Muscle layer of colon (tissue), 2 donors: ENCODE results near the gene TTC39B.

ENCODE experiments used
- H3K27ac ChIP-seq: one replicate; pipeline ENCODE4 v1.7.0; 2013; ENCODE audit warnings: low read depth, mild to moderate bottlenecking, low read length, moderate library complexity
- H3K27me3 ChIP-seq, 2 donors: one replicate each; pipeline ENCODE4 v1.7.0; 2013; ENCODE audit warnings: low read length in 2 of 2, mild to moderate bottlenecking in 2 of 2; ENCODE audit not compliant: insufficient read depth in 2 of 2, control insufficient read depth in 1 of 2
- H3K36me3 ChIP-seq: one replicate; pipeline ENCODE4 v1.7.0; 2013; ENCODE audit warnings: mild to moderate bottlenecking, low read length; ENCODE audit not compliant: insufficient read depth
- H3K4me1 ChIP-seq: one replicate; pipeline ENCODE4 v1.7.0; 2013; ENCODE audit warnings: mild to moderate bottlenecking, low read length; ENCODE audit not compliant: insufficient read depth
- H3K4me3 ChIP-seq, 2 donors: one replicate each; pipeline ENCODE4 v1.7.0; 2013; ENCODE audit warnings: low read length in 2 of 2, low read depth in 1 of 2, mild to moderate bottlenecking in 1 of 2, moderate library complexity in 1 of 2
- H3K9ac ChIP-seq: one replicate; pipeline ENCODE4 v1.7.0; 2013; ENCODE audit warnings: low read length
- H3K9me3 ChIP-seq: one replicate; pipeline ENCODE4 v1.7.0; 2013; ENCODE audit warnings: mild to moderate bottlenecking, low read length
- donor health status: abdominal sarcoma.
- donor health status: Adenocarcinoma of cecum.

Gene TTC39B

DNA sequence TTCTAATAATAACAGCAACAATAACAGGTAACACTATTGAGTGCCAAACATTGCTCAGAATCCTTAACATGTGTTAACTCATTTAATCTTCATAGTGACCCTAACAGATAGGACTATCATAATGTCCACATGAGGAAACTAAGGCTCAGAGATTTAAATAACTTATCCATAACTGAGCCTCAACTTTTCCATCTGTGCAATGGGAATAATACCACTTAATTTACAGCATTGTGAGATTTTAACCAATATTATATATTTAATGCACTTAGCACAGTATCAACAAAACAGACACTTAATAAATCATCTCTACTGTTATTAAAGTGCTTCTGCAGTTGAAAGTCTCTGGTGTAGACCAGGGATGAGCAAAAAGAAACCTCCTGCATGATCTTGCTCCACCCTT is 28.2 kb downstream of the TTC39B start:
- Histone ChIP-seq H3K27ac (no peak overlapping the region), H3K9ac (no peak overlapping the region), H3K9me3 (no peaks in the 10 kb centered on the region), H3K4me1 (no peaks in the 10 kb centered on the region), H3K27me3 (no peaks in the 10 kb centered on the region), H3K4me3 (no peak overlapping the region), H3K36me3 (no peaks in the 10 kb centered on the region)

DNA sequence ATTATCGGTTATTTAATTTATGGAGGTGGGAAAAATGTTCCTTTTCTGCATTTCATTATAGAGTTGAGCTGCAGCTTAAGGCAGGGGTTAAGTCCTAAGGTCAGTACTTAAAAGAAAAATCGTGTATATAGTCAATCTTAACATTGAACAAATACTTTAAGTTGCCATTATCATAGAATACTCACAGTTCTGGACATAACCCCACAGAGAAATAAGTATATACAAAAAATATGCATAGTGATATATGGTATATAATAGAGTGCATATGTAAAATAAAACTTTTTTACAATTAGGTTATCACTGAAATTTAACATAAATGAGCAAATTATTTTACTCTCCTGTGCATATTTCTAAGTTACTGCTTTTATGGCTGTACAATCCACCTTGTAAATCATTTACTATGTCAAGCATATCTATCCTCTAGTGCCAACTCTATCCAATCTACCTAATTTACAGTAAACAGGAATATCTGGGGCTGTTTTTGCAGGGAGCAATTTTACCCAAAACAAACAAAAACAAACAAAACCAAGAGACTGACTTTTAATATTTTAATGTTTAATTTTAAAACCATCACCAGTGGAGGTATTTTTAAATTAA is 28.8 kb downstream of the TTC39B start:
- Histone ChIP-seq H3K27me3 (no peaks in the 10 kb centered on the region), H3K27ac (no peak overlapping the region), H3K36me3 (no peaks in the 10 kb centered on the region), H3K9me3 (no peaks in the 10 kb centered on the region), H3K9ac (no peak overlapping the region), H3K4me3 (no peak overlapping the region), H3K4me1 (no peaks in the 10 kb centered on the region)

DNA sequence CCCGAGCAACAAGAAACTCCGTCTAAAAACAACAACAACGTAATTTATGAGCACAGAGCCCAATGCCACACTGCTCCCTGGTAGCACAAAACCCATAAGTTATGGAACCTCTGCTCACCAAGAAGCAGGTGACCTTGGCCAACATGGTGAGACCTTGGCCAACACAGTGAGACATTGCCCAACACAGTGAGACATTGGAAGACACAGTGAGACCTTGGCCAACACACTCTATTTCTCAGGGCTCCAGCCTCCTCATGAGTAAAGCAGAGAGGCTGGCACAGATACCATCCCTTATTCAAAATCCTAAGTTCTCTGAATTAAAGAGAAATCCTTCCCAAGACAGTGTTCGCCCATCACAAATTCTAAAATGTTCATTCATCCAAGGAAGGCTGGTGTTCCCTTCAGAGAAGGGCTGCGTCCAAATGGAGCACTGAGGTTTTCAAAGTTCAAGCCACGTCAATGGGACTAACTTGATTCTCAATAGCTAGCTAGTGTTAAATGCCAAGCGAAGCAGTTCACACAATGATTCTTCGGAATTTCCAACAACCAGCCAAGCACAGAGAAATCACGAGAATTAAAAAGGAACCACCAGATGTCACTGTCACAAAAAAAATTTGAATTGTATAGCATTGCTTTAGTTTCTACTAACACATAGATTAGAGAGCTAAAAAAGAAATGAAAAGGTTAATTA is 29.5 kb downstream of the TTC39B start:
- no peak overlapping the region for H3K27ac ChIP-seq
- H3K36me3 ChIP-seq: no peaks in the 10 kb centered on the region
- H3K4me1 ChIP-seq: no peaks in the 10 kb centered on the region
- no peak overlapping the region for H3K9ac ChIP-seq
- no peaks in the 10 kb centered on the region for H3K9me3 ChIP-seq
- H3K27me3 ChIP-seq: no peaks in the 10 kb centered on the region
- H3K4me3 ChIP-seq: no peak overlapping the region

GRCh38 chr9:15276328-15276938 is 30.6 kb downstream of the TTC39B start:
- Histone ChIP-seq H3K4me1 (no peaks in the 10 kb centered on the region), H3K36me3 (no peaks in the 10 kb centered on the region), H3K27ac (no peak overlapping the region), H3K9me3 (no peaks in the 10 kb centered on the region), H3K4me3 (no peak overlapping the region), H3K9ac (no peak overlapping the region), H3K27me3 (no peaks in the 10 kb centered on the region)

DNA sequence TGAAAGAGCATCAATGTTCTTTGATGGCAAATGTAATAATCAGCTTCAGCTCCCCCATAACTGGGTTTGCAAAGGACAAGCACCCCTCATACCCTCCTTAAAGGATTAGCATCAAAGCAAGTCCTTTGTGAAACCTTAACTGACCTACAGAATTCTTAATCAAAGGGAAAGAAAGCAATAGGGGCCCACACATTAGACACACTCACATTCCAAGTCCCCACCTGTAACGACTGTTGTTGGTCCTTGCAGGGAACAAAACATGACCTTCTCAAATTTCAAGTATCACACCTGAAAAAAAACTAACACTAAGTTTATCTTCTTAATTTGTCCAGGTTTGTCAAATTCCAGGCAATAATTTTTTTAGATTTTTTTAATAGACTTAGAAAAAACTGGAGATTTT is 32.6 kb downstream of the TTC39B start:
- H3K36me3 ChIP-seq: no peaks in the 10 kb centered on the region
- H3K9ac ChIP-seq: no peak overlapping the region
- no peak overlapping the region for H3K27ac ChIP-seq
- H3K9me3 ChIP-seq: no peaks in the 10 kb centered on the region
- no peak overlapping the region for H3K4me3 ChIP-seq
- H3K4me1 ChIP-seq: no peaks in the 10 kb centered on the region
- no peaks in the 10 kb centered on the region for H3K27me3 ChIP-seq

- no peak overlapping the region for H3K4me3 ChIP-seq
- H3K27me3 ChIP-seq: no peaks in the 10 kb centered on the region
- H3K4me1 ChIP-seq: no peaks in the 10 kb centered on the region
- H3K27ac ChIP-seq: no peak overlapping the region
- no peak overlapping the region for H3K9ac ChIP-seq
- no peaks in the 10 kb centered on the region for H3K9me3 ChIP-seq
- no peaks in the 10 kb centered on the region for H3K36me3 ChIP-seq
Observed at GRCh38 chr9:15272377-15272928, 34.6 kb downstream of the TTC39B start.

DNA sequence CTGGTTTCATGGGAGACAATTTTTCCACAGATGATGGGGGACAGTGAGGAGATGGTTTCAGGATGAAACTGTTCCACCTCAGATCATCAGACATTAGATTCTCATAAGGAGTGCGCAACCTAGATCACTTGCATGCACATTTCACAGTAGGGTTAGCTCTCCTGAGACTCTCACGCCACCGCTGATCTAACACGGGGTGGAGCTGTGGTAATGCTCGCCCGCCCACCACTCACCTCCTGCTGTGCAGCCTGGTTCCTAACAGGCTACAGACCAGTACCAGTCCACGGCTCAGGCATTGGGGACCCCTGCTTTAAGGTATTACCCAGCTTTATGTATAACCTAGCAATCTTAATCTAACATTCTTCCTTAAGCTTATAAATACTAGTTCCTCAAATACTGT is 35.6 kb downstream of the TTC39B start:
- no peaks in the 10 kb centered on the region for H3K4me1 ChIP-seq
- no peaks in the 10 kb centered on the region for H3K27me3 ChIP-seq
- no peaks in the 10 kb centered on the region for H3K36me3 ChIP-seq
- H3K27ac ChIP-seq: no peak overlapping the region
- H3K9me3 ChIP-seq: no peaks in the 10 kb centered on the region
- H3K9ac ChIP-seq: no peak overlapping the region
- H3K4me3 ChIP-seq: no peak overlapping the region

DNA sequence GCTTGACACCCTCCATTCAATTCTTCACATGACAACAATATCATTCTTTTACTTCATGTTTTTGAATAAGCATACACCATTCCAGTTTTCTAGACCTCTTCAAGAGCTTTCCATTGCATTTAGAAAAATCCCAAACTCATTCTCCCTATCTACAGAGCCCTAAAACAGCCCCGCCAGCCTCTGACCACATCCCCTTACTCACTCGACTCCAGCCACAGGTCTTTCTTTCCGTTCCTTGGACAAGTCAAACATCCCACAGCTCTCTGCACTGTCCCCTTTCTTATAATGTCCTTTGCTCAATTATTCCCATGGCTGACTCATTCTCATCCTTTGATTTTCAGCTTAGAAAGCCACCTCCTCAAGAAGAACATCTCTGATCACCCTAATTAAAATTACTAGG is 38.2 kb downstream of the TTC39B start:
- Histone ChIP-seq H3K4me1 (no peaks in the 10 kb centered on the region), H3K27ac (no peak overlapping the region), H3K36me3 (no peaks in the 10 kb centered on the region), H3K9ac (no peak overlapping the region), H3K27me3 (no peaks in the 10 kb centered on the region), H3K4me3 (no peak overlapping the region), H3K9me3 (no peaks in the 10 kb centered on the region)

GRCh38 chr9:15268317-15268716 is 38.7 kb downstream of the TTC39B start:
- H3K4me3 ChIP-seq: no peak overlapping the region
- H3K27me3 ChIP-seq: no peaks in the 10 kb centered on the region
- no peak overlapping the region for H3K9ac ChIP-seq
- H3K27ac ChIP-seq: no peak overlapping the region
- no peaks in the 10 kb centered on the region for H3K9me3 ChIP-seq
- H3K36me3 ChIP-seq: no peaks in the 10 kb centered on the region
- H3K4me1 ChIP-seq: no peaks in the 10 kb centered on the region

DNA sequence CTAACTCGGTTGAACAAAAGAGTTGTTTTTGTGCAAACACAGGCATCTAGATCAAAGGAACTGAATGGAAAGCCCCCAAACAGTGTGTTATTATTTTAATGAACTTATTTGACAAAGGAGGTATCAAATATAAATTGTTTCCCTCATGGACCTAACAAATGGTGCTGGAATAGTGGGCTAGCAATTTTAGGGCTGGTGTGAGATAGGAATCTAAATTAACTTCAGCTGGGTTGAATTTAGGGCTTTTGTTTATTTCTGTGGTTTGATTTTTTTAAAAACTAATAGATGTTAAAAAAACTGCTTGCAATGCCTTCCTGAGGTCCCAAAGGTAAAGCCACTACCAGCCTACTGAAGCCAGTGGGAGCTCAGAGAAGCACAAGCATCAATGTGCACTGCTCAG is 42.1 kb downstream of the TTC39B start:
- no peak overlapping the region for H3K9ac ChIP-seq
- no peak overlapping the region for H3K4me3 ChIP-seq
- no peaks in the 10 kb centered on the region for H3K27me3 ChIP-seq
- no peaks in the 10 kb centered on the region for H3K36me3 ChIP-seq
- H3K4me1 ChIP-seq: no peaks in the 10 kb centered on the region
- no peaks in the 10 kb centered on the region for H3K9me3 ChIP-seq
- no peak overlapping the region for H3K27ac ChIP-seq

DNA sequence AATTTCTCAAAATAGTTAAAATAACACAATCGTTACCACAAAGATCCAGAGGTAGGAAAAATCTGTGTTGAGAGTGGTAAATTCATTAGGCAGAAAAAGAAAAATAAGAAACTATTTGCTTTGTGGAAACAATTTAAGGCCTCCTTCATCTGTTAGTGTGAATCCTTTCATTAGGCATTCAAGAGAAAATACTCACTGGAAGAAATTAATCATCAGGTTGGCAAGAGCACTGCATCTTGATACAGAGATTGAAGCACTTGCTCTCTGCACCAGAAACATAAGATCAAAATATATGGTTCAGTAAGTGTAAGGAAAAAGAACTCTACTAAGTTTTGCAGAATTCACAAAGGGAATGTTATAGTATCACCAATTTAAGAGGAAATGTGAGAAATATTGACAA is 44.4 kb downstream of the TTC39B start:
- H3K4me3 ChIP-seq: no peak overlapping the region
- no peaks in the 10 kb centered on the region for H3K27me3 ChIP-seq
- no peak overlapping the region for H3K9ac ChIP-seq
- no peaks in the 10 kb centered on the region for H3K4me1 ChIP-seq
- no peaks in the 10 kb centered on the region for H3K9me3 ChIP-seq
- no peak overlapping the region for H3K27ac ChIP-seq
- H3K36me3 ChIP-seq: no peaks in the 10 kb centered on the region
